ENCODE data around the gene PLXND1. TPM values are rescaled to one million over a fixed set of nuclear protein-coding genes. Genes with fewer than 3 reads are reported as not detected.

PLXND1 gene
- total RNA-seq, 1 donor from 2014 or later = 96.5 TPM

- intact Hi-C loops (cut with DNase I) = no loop called here
These were observed 2.9 kb downstream of the PLXND1 start for GRCh38 chr3:129603561-129603942.

GRCh38 chr3:129602730-129603560 is 3.5 kb downstream of the PLXND1 start:
- Histone ChIP-seq H3K4me1 (peaks cover 76% of the 10 kb centered on the region), H3K36me3 (no peaks in the 10 kb centered on the region), H3K4me3 (peak overlapping the region; percentile 68 to 80), H3K9me3 (no peaks in the 10 kb centered on the region), H3K27ac (peak overlapping the region; percentile 91), H3K27me3 (no peaks in the 10 kb centered on the region)
- intact Hi-C loops (cut with DNase I) = no loop called here
- TF ChIP-seq POLR2AphosphoS5 (IDR thresholded peaks at IDR 0.05; ENCODE audit: insufficient read depth in 1 of 2, low read depth in 1 of 2) (peak; percentile 18 to 76), POLR2A (IDR thresholded peaks at IDR 0.05) (peak in 1 of 2 donors; percentile 44)
- TF ChIP-seq, protein P1, sequence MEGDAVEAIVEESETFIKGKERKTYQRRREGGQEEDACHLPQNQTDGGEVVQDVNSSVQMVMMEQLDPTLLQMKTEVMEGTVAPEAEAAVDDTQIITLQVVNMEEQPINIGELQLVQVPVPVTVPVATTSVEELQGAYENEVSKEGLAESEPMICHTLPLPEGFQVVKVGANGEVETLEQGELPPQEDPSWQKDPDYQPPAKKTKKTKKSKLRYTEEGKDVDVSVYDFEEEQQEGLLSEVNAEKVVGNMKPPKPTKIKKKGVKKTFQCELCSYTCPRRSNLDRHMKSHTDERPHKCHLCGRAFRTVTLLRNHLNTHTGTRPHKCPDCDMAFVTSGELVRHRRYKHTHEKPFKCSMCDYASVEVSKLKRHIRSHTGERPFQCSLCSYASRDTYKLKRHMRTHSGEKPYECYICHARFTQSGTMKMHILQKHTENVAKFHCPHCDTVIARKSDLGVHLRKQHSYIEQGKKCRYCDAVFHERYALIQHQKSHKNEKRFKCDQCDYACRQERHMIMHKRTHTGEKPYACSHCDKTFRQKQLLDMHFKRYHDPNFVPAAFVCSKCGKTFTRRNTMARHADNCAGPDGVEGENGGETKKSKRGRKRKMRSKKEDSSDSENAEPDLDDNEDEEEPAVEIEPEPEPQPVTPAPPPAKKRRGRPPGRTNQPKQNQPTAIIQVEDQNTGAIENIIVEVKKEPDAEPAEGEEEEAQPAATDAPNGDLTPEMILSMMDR (IDR thresholded peaks at IDR 0.05) = no peak
- DNase-seq (ENCODE audit: extremely low spot score in 2 of 2) = no peak

More at GRCh38 chr3:129603561-129603942, 2.9 kb downstream of the PLXND1 start:
- Histone ChIP-seq H3K36me3 (no peaks in the 10 kb centered on the region), H3K4me3 (peak overlapping the region; percentile 68 to 80), H3K27ac (peak overlapping the region; percentile 91), H3K27me3 (no peaks in the 10 kb centered on the region), H3K4me1 (peaks cover 76% of the 10 kb centered on the region), H3K9me3 (no peaks in the 10 kb centered on the region)
- DNase-seq (ENCODE audit: extremely low spot score in 2 of 2) = no peak
- TF ChIP-seq POLR2AphosphoS5 (IDR thresholded peaks at IDR 0.05; ENCODE audit: insufficient read depth in 1 of 2, low read depth in 1 of 2) (peak in 1 of 2 donors; percentile 27), POLR2A (IDR thresholded peaks at IDR 0.05) (no peak)
- TF ChIP-seq, protein P1 (IDR thresholded peaks at IDR 0.05) = no peak

- TF ChIP-seq POLR2A (IDR thresholded peaks at IDR 0.05) (no peak), POLR2AphosphoS5 (IDR thresholded peaks at IDR 0.05; ENCODE audit: insufficient read depth in 1 of 2, low read depth in 1 of 2) (no peak)
- TF ChIP-seq, protein P1 (IDR thresholded peaks at IDR 0.05) = no peak
- Histone ChIP-seq H3K27me3 (no peaks in the 10 kb centered on the region), H3K36me3 (no peaks in the 10 kb centered on the region), H3K27ac (peak overlapping the region; percentile 91), H3K4me1 (peaks cover 76% of the 10 kb centered on the region), H3K4me3 (peak overlapping the region; percentile 68 to 80), H3K9me3 (no peaks in the 10 kb centered on the region)
- intact Hi-C loops (cut with DNase I) = no loop called here
- no peak for DNase-seq (ENCODE audit: extremely low spot score in 2 of 2)
These were observed 4.2 kb downstream of the PLXND1 start for GRCh38 chr3:129602309-129602708.

DNA sequence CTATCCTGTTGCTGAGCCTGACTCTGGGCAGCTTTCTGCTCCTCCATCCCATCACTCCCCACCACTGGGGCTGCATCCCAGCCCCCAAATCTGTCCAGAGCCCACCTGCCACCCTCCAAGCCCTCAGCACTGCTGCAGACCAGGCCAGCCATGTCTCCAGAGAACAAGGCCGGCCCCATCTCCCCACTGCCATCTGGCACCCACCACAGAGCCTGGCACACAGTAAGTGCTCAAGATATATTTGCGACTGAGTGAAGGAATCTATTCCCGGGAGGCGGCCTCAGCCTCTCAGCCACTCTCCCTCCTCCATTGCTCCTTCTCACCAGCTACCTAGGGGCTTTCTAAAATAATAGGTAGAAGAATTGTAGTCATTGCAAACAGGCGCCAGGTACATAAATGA is 4.8 kb downstream of the PLXND1 start:
- TF ChIP-seq POLR2A (IDR thresholded peaks at IDR 0.05) = no peak
- TF ChIP-seq, protein P1 (IDR thresholded peaks at IDR 0.05) = no peak
- no peak for TF ChIP-seq POLR2AphosphoS5 (IDR thresholded peaks at IDR 0.05; ENCODE audit: insufficient read depth in 1 of 2, low read depth in 1 of 2)
- intact Hi-C loops (cut with DNase I) = no loop called here
- H3K27ac ChIP-seq = peak overlapping the region; percentile 91
- H3K36me3 ChIP-seq = no peaks in the 10 kb centered on the region
- H3K4me1 ChIP-seq = peaks cover 80% of the 10 kb centered on the region
- no peaks in the 10 kb centered on the region for H3K27me3 ChIP-seq
- no peaks in the 10 kb centered on the region for H3K9me3 ChIP-seq
- no peak for DNase-seq (ENCODE audit: extremely low spot score in 2 of 2)
- peak overlapping the region; percentile 68 to 80 for H3K4me3 ChIP-seq

- TF ChIP-seq, protein P1 (IDR thresholded peaks at IDR 0.05) = no peak
- TF ChIP-seq POLR2A (IDR thresholded peaks at IDR 0.05) = no peak
- TF ChIP-seq POLR2AphosphoS5 (IDR thresholded peaks at IDR 0.05; ENCODE audit: insufficient read depth in 1 of 2, low read depth in 1 of 2) = no peak
- Histone ChIP-seq H3K4me3 (no peak overlapping the region), H3K4me1 (peaks cover 91% of the 10 kb centered on the region), H3K9me3 (no peaks in the 10 kb centered on the region), H3K27ac (peak overlapping the region; percentile 91), H3K36me3 (no peaks in the 10 kb centered on the region), H3K27me3 (no peaks in the 10 kb centered on the region)
- no peak for DNase-seq (ENCODE audit: extremely low spot score in 2 of 2)
- intact Hi-C loops (cut with DNase I) = no loop called here
These were observed 6.1 kb downstream of the PLXND1 start for GRCh38 chr3:129600348-129600747.
